Osteocyte (in vitro differentiated cells): ENCODE results near the gene TGFBR3. TPM values are rescaled to one million over a fixed set of nuclear protein-coding genes. Genes with fewer than 3 reads are reported as not detected.

Source experiments
- DNase-seq: peaks from one replicate; pipeline ENCODE4 v3.0.0; 2021; ENCODE audit warnings: mixed read lengths; ENCODE audit not compliant: unreplicated experiment; ENCODE audit errors: extremely low spot score
- H3K27ac Mint-ChIP-seq: one replicate; pipeline ENCODE4 v1.8.0; 2021; ENCODE audit warnings: mild to moderate bottlenecking, mixed read lengths; ENCODE audit not compliant: unreplicated experiment
- H3K27me3 Mint-ChIP-seq: one replicate; pipeline ENCODE4 v1.8.0; 2021; ENCODE audit warnings: mixed read lengths; ENCODE audit not compliant: unreplicated experiment
- H3K36me3 Mint-ChIP-seq: one replicate; pipeline ENCODE4 v1.8.0; 2021; ENCODE audit warnings: mixed read lengths; ENCODE audit not compliant: unreplicated experiment
- H3K4me1 Mint-ChIP-seq: one replicate; pipeline ENCODE4 v1.8.0; 2021; ENCODE audit warnings: mixed read lengths; ENCODE audit not compliant: unreplicated experiment
- H3K4me3 Mint-ChIP-seq: one replicate; pipeline ENCODE4 v1.8.0; 2021; ENCODE audit warnings: mild to moderate bottlenecking, moderate library complexity, mixed read lengths; ENCODE audit not compliant: unreplicated experiment
- H3K9me3 Mint-ChIP-seq: one replicate; pipeline ENCODE4 v1.8.0; 2021; ENCODE audit warnings: mixed read lengths; ENCODE audit not compliant: unreplicated experiment
- total RNA-seq: library from RNA; stranded (reverse); gene quantifications from 2 replicates; pipeline ENCODE4 v1.2.1, GENCODE V29; 2021
- TF ChIP-seq, protein P1 (sequence below): fragments of 200-600 bp; sonication (generic); IDR thresholded peaks from 2 replicates; pipeline ENCODE4 v1.5.0; 2021; ENCODE audit warnings: antibody characterized with exemption, mild to moderate bottlenecking, moderate library complexity

TGFBR3 gene
- total RNA-seq, 1 donor from 2014 or later, result 14.1 TPM

DNA sequence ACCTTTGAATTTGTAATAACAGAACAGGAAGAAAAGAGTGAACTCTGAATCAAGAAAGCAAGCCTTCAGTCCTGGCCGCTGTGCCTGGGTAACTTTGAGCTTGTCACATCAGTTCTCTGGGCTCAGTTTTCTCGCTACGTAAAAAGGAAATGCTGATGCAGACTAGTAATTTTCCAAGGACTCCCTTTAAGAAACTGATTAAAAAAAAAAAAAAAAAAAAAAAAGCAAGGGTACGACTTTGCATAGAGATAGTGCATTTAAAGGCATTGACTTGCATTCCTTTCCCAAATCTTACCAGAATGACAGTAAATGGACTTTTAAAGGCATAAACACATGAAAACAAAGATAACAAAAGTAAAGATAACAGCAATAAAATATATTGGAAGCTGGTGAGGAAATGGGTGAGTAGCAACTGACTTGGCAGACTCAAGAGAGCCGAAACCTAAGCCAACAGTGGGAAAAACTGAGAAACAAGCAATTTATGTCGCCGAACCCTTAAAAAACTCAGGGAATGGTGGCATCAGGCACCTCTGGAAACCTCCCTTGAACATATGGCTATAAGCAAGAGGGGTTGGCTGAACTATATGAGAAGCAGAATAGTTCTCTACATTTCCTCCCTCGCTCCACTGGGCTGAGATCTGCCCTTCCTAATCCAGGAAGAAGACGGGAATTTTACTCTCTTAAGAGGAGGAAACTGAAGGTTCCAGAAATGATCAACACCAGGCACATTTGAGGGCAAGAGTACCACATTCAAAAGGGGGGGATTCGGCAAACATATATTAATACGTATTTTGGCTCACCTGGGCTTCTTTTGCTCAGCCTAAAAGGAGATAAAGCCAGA lies 196.1 kb downstream of the TGFBR3 start:
- Mint-ChIP-seq H3K27me3 (no peaks in the 10 kb centered on the region), H3K4me1 (peaks cover 10% of the 10 kb centered on the region), H3K9me3 (no peaks in the 10 kb centered on the region), H3K4me3 (no peak overlapping the region), H3K27ac (no peak overlapping the region), H3K36me3 (peaks cover 41% of the 10 kb centered on the region)
- TF ChIP-seq, protein P1, sequence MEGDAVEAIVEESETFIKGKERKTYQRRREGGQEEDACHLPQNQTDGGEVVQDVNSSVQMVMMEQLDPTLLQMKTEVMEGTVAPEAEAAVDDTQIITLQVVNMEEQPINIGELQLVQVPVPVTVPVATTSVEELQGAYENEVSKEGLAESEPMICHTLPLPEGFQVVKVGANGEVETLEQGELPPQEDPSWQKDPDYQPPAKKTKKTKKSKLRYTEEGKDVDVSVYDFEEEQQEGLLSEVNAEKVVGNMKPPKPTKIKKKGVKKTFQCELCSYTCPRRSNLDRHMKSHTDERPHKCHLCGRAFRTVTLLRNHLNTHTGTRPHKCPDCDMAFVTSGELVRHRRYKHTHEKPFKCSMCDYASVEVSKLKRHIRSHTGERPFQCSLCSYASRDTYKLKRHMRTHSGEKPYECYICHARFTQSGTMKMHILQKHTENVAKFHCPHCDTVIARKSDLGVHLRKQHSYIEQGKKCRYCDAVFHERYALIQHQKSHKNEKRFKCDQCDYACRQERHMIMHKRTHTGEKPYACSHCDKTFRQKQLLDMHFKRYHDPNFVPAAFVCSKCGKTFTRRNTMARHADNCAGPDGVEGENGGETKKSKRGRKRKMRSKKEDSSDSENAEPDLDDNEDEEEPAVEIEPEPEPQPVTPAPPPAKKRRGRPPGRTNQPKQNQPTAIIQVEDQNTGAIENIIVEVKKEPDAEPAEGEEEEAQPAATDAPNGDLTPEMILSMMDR, result no peak
- DNase-seq, result no peak

DNA sequence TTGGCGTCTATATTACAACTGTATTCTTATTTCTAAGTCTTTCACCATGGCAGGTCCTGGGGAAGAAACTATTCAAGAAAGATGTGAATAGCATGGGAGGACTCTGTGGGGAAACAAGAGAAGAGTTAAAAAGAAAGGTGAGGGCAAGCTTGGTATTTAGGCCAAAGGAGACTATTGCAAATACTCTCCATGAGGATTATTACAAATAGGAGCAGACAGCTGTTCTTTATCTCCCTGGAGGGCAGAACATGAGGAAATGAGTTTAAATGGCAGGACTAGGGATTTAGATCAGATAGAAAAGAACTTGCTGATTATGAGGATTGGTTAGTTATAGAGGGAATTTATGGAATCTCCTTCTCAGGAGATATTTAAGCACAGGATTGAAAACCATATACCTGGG lies 198.5 kb downstream of the TGFBR3 start:
- Mint-ChIP-seq H3K4me1 (peaks cover 20% of the 10 kb centered on the region), H3K4me3 (no peak overlapping the region), H3K27ac (no peak overlapping the region), H3K9me3 (no peaks in the 10 kb centered on the region), H3K27me3 (no peaks in the 10 kb centered on the region), H3K36me3 (peaks cover 31% of the 10 kb centered on the region)
- DNase-seq, result no peak
- TF ChIP-seq, protein P1, result no peak

DNA sequence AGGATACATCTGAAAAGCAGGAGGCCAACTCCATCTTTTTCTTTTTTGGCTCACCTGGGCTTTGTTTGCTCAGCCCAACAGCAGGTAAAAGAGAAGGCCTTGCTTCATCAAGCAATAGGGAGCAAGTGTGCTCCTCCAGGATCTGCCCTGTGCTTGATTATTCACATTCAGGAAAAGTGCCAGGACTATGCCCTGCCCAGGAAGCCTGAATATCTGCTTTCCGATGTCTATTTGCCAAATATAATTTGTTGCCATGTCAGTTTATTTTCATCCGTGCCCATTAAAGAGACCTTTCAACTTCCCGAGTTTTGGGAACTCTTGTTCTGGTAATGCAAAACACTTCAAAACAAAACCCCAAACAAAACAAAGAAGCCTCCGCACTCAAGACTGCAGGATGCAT lies 200.0 kb downstream of the TGFBR3 start:
- H3K4me1 Mint-ChIP-seq, result peaks cover 20% of the 10 kb centered on the region
- no peak for DNase-seq
- H3K27ac Mint-ChIP-seq, result no peak overlapping the region
- H3K9me3 Mint-ChIP-seq, result no peaks in the 10 kb centered on the region
- H3K36me3 Mint-ChIP-seq, result peaks cover 26% of the 10 kb centered on the region
- H3K4me3 Mint-ChIP-seq, result no peak overlapping the region
- H3K27me3 Mint-ChIP-seq, result no peaks in the 10 kb centered on the region
- TF ChIP-seq, protein P1, result no peak

DNA sequence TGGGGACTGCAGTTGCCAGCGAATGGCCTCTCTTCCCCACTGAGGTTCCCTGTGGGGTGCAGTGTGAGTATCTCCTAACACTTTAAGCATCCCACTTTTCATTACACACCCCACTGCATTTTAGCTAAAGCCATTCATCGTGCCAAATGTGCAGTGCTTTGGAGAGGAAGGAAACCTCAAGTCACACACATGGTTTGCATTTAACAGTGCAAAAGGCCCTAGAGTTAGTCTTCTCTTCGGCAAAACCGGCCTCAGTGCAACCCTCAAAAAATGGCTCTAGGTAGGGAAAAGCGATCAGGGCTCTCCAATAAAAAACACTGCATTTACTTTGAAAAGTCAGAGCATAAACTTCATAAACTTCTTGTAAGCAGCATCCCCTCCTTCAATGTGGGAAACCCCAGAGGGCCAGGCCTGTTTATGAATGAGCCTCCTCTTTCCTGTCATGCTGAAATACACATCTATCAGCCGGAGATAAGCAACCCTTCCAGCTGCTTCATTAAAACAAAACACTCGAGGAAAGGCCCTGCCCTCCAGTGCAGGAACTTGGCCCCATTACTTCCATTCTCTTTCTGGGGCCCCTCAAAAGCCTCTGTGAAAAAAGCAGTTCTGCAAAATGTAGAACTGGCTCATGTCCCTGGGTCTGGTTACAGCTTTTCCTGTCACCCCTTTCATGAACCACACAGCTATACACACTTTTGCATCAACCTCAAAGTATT lies 201.3 kb downstream of the TGFBR3 start:
- Mint-ChIP-seq H3K4me3 (no peak overlapping the region), H3K9me3 (no peaks in the 10 kb centered on the region), H3K4me1 (peaks cover 20% of the 10 kb centered on the region), H3K27me3 (no peaks in the 10 kb centered on the region), H3K36me3 (peaks cover 24% of the 10 kb centered on the region), H3K27ac (no peak overlapping the region)
- TF ChIP-seq, protein P1, result no peak
- DNase-seq, result no peak

DNA sequence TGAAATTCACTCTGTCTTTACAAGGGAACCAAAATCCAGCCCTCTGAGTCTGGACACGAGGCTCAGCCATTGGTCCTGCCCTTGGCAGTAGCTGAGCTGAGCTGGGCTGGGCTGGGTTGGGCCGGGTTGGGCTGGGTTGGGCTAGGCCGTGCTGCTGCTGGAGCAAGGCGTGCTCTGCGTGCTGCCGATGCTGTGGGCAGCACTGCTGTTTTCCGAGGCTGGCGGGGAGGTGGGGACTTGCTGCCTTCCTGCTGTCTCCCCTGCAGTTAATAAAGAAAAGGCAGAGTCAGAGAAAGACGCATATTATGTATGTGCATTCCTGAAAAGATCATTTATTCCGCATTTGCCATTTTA lies 202.4 kb downstream of the TGFBR3 start:
- no peak overlapping the region for H3K4me3 Mint-ChIP-seq
- DNase-seq, result no peak
- TF ChIP-seq, protein P1, result no peak
- H3K27me3 Mint-ChIP-seq, result no peaks in the 10 kb centered on the region
- H3K4me1 Mint-ChIP-seq, result peaks cover 20% of the 10 kb centered on the region
- H3K9me3 Mint-ChIP-seq, result no peaks in the 10 kb centered on the region
- H3K27ac Mint-ChIP-seq, result no peak overlapping the region
- H3K36me3 Mint-ChIP-seq, result peaks cover 20% of the 10 kb centered on the region
